KG1 (cell line): ENCODE data around the gene CNKSR2.

Source experiments
- DNase-seq: peaks from one replicate; lab custom pipeline; 2025; lab: John Stamatoyannopoulos, UW

The CNKSR2 gene

DNA sequence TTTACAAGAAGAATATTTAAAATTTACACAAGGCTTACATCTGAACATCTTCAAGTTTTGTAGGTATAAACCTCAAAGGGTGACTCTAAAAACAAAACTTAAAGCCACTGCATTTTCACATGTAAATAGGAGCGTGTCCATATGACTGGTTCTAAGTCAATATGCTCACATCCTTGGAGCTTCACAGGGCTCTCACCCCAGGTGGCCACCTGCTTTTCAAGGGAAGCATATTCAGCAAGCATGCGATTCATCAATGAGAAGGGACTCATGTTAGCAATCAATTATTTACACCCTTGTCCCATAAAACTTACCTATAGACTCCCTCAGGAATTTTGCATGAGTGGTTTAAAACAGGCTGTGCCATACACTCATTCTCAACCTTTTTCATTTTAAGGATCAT lies 301.7 kb downstream of the CNKSR2 start:
- DNase-seq: no peak

GRCh38 chrX:21678048-21678612 lies 303.9 kb downstream of the CNKSR2 start:
- no peak for DNase-seq

- no peak for DNase-seq
These were observed 309.7 kb downstream of the CNKSR2 start for GRCh38 chrX:21683941-21684340.

DNA sequence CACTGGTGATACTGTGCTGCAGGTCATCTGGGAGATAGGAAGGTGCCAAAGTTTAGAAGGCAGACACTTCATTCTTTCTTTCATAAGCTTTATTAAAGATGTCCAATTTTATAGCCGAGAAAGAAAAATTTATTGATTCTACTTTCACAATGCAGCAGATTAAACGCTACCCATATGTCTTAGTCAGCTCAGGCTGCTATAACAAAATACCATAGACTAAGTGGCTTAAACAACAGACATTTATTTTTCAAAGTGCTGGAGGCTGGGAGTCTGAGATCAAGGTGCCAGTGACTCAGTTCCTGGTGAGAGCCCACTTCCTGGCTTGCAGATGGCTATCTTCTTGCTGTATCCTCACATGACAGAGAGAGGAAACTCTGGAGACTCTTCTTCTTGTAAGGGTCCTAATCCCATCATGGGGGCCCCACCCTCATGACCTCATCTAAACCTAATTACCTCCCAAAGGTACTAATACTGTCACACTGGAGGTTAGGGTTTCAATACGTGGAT lies 317.3 kb downstream of the CNKSR2 start:
- no peak for DNase-seq

GRCh38 chrX:21698272-21698671 lies 324.1 kb downstream of the CNKSR2 start:
- no peak for DNase-seq

GRCh38 chrX:21699136-21699535 lies 324.9 kb downstream of the CNKSR2 start:
- DNase-seq: no peak

DNA sequence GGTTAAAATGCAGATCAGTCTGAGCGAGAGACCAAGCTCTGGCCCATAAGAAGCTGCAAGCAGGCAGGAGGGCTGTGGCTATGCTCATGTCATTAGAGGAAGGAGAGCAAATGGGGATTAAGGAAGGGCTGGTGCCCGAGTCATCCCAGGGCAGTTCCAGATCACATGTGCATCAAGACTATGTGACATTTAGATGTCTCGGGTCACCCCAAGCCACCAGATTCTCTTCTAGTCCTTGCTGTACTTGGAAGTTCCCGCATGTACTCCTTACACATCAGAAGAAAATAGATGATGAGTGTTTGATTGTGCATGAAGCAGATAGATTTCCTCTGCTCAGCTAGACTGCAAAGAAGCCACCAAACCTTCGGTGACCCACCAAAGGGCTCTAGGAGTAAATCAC lies 326.1 kb downstream of the CNKSR2 start:
- DNase-seq: no peak

DNA sequence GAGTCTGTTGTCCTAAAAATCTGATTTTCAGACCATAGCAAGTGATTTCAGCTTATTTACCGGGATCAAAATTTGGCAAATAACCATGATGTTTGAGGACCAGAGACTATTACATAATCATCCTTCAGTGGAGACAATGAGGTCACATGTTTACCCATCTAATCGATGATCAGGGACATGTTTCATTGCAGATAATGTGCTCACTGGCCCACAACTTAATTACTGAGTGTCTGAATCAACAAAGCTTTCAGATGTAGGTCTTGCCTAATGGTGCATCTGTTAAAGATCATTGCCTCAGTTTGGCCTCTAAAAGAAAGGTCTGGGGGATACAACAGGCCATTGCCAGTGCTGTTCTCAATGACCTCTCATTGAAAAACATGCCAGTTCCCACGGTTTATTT lies 326.7 kb downstream of the CNKSR2 start:
- DNase-seq: no peak

- DNase-seq: no peak
These were observed 328.5 kb downstream of the CNKSR2 start for GRCh38 chrX:21702725-21703124.
